HG02763 (cell line): Measurements from ENCODE around the gene NTSR2.
"Not testable (repeated sequence)": the region's sequence is repeated elsewhere in the genome, so short reads cannot be mapped to it uniquely, and the experiment has no call there.

Experiments
- ATAC-seq: cut with Tn5 transposase; IDR thresholded peaks from one replicate; pipeline ENCODE4 v1.9.1; 2021; ENCODE audit warnings: mild to moderate bottlenecking, moderate library complexity; ENCODE audit not compliant: unreplicated experiment

NTSR2 gene

GRCh38 chr2:11680182-11680900 lies 10.3 kb upstream of the NTSR2 start:
- no peak for ATAC-seq

- no peak for ATAC-seq
Measured at GRCh38 chr2:11679486-11680181, 9.6 kb upstream of the NTSR2 start.

GRCh38 chr2:11679016-11679415 lies 9.0 kb upstream of the NTSR2 start:
- ATAC-seq: no peak

GRCh38 chr2:11678306-11678960 lies 8.4 kb upstream of the NTSR2 start:
- ATAC-seq: no peak

GRCh38 chr2:11677136-11678055 lies 7.4 kb upstream of the NTSR2 start:
- no peak for ATAC-seq

DNA sequence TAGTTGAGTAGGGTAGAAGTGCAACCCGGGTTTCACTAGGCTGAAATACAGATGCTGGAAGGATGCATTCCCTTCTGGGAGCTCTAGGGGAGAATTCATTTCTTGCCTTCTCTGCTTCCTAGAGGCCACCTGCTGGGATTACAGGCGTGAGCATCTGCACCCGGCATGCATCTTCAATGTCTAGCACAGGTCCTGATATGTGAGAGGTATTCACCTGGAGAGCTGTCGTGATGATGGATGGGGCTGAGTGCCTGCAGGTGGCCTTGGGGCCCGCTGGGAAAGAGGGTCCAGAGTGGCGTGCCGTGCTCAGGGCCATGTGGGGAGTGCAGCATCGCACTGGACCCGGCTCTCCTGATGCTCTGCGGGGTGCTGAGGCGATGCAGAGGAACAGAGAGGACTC lies 6.6 kb upstream of the NTSR2 start:
- ATAC-seq: no peak

DNA sequence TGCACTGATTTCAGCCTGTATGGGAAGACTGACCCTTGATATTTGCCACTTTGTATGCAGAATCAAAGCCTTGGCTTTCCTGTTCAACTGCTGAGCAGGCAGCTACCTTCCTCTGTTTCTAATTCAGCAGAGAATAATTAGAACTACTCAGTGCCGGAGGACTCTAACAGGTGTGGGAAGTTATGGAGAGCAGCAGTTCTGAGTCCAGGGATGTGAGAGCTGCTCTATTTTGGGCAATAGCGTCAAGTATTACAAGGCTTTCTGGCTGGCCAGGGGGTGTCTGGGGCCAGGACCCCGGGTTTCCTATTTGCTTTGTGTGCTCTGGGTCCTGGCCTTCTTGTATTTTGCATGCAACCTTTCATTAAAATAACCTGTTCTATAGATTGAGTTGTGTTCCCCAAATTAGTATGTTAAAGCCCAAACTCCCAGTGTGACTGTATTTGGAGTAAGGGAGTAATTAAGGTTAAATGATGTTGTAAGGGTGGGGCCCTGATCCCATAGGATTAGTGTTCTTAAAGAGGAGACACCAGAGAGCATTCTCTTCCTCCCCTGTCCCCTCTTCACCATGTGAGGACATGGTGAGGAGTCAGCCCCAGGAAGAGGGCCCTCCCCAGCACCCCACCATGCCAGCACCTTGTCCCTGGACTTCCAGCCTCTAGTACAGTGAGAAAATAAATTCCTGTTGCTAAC lies 5.6 kb upstream of the NTSR2 start:
- ATAC-seq: no peak

- ATAC-seq: no peak
Measured at GRCh38 chr2:11674983-11675382, 5.0 kb upstream of the NTSR2 start.

DNA sequence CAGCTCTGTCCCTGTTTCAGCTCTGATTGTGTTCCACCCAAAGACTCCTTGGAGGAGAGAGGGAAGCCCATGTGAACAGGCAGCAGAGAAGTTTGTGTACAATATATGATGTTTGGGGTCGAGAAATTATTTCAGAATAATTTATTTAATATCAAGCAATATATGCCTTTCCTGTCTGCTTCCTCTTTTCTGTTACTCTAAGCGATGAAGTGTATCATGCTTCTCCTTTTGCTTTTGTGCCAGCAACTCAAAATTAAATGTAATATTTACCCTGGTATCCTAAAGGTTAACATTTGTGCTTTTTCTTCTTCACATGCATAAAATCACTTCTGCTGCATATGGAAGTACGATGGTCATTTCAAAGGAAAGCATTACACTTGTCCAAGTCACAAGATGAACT lies 2.4 kb upstream of the NTSR2 start:
- ATAC-seq: no peak

DNA sequence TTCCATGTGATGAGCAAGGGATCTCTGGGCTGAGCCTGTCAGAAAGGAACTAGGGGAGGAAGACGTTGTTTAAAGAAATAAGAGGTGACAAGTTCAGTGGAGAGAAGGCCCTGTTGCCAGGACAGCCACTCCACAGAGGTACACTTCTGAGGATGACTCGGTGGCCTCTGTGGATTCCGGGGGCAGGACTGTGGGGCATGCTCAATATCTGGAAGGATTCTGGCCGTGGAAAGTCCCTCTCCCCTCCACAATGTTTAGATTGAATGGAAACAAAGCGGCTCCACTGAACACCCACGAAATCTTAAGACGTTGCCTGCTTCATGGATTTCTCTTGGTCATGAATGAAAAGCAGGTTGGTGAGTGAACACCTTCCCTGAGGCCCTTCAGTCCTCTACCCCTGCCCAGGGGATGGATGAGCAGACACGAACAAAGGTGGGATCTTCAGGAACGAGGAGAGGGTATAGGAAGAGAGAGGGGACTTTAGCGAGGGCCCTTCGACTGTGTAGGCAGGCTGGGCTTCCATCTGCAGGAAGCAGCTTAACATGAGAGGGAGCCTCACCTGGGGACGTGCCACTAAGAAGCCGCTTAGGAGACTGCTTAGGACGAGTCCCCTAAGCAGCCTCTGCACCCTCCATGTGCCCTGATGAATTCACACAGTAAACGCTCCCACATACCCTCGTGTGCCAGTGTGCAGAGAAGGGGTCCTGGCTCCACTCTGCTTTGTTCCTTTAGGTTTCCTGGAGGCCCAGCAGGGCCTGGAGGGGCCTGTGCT lies 1.9 kb downstream of the NTSR2 start:
- no peak for ATAC-seq

DNA sequence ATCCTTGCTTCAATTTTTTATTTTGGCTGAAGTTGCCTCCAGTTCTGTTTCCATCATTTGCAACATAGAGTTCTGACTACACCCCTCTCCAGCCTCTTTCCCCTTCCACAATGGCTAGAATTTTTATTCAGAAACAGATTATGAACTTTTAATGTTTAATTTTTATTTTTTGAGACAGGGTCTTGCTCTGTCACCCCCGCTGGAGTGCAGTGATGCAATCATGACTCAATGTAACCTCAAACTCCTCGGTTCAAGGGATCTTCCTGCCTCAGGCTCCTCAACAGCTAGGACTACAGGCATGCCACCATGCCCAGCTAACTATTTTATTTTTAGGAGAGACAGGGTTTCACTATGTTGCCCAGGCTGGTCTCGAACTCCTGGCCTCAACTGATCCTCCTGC lies 2.8 kb downstream of the NTSR2 start:
- ATAC-seq: no peak

DNA sequence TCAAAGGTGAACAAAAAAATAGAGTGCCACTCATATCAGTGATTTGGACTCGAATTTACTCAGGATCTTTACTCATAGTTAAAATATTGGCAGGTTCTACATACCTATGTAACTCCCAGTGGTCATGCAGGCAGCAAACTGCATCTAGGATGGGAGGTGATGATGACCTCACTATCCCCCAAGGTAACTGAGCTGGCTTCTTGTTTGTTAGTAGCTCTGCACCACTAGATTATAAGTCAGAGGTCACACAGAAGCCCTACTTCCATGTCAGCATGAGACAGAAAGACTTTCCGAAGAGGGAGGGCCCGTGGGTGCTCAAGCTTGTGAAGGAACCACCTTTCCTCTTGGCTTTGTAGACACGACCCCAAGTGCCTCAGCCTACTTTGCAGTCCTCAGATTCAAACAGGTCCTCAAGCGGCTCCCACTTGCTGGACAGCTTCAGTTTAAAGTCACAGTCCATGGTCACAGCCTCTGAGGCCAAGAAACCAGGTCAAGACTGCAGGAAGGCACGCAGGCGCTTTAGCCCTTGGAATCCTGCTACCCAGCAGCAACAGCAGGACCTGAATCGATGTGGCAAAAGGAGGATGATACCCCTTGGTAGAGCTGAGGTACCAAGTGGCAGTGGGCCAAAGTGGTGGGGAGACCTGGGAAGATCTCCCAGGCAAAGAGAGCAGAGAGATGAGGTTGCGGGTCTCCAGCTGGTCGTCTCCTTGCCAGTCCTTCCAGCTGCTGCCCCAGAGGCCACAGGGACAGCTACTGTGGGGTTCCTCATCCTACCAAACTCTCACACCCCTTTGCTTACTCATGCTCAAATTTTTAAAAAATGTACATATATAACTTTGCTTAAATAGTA lies 4.3 kb downstream of the NTSR2 start:
- ATAC-seq: no peak

- ATAC-seq: no peak
Measured at GRCh38 chr2:11665028-11665427, 5.0 kb downstream of the NTSR2 start.

DNA sequence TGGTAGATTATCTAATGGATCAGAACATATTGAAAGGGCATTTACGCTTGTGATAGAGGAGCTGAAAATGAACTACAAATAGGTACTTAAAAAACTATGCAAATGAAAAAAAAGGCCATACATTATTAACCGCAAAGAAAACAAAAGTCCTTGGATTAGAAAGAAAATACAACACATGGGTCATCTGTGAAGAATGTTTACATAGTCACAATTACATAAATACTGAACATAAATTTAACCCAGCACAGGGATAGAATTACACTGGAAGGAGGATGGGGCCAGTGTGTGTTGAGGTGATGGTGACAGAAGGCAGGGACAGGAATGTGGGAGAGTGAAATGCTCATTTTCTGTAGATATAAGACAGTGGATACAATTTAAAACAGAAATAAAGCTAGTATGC lies 6.6 kb downstream of the NTSR2 start:
- ATAC-seq: no peak

GRCh38 chr2:11662882-11663281 lies 7.1 kb downstream of the NTSR2 start:
- ATAC-seq: no peak

GRCh38 chr2:11661891-11662435 lies 8.0 kb downstream of the NTSR2 start:
- no peak for ATAC-seq

DNA sequence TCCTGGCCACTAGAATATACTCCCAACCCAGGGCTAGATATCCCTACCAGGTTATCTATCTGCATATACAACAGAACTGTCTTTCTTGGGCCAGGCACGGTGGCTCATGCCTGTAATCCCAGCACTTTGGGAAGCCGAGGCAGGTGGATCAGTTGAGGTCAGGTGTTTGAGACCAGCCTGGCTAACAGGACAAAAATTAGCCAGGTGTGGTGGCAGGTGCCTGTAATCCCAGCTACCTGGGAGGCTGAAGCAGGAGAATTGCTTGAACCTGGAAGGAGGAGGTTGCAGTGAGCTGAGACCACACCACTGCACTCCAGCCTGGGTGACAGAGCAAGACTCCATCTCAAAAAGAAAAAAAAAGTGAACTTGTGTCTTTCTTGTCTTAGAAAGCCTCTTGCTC lies 9.6 kb downstream of the NTSR2 start:
- ATAC-seq: not testable (repeated sequence)

GRCh38 chr2:11659851-11660250 lies 10.1 kb downstream of the NTSR2 start:
- ATAC-seq: no peak

GRCh38 chr2:11659115-11659475 lies 10.9 kb downstream of the NTSR2 start:
- ATAC-seq: no peak
